CD4-positive, alpha-beta T cell (primary cell): ENCODE data around the gene DENND1A. TPM values are rescaled to one million over a fixed set of nuclear protein-coding genes. Genes with fewer than 3 reads are reported as not detected.

Experiments used
- ATAC-seq: fragments of 200-7000 bp; cut with Tn5 transposase; one replicate; pipeline ENCODE4 v1.10.0; 2022; ENCODE audit warnings: mild to moderate bottlenecking; ENCODE audit not compliant: poor library complexity
- CTCF ChIA-PET: fragments of 350-600 bp; sonication (Branson Sonifier 250); formaldehyde crosslinking; loops from one replicate; lab custom pipeline; 2021; ENCODE audit warnings: antibody characterized with exemption, inconsistent platforms; lab: Charles Lee
- POLR2A ChIA-PET: fragments of 350-600 bp; sonication (Branson Sonifier 250); formaldehyde crosslinking; loops from one replicate; lab custom pipeline; 2021; ENCODE audit warnings: antibody characterized with exemption, inconsistent platforms; lab: Charles Lee
- DNase-seq, 14 experiments: peaks; one replicate each; pipeline ENCODE4 v3.0.0-alpha.2; 2013 to 2020; ENCODE audit warnings: mixed read lengths in 2 of 14
- H3K27ac ChIP-seq, 2 donors: one replicate each; pipeline versions ENCODE4 v1.5.1 to v1.7.0; 2013; ENCODE audit warnings: low read length in 2 of 2, low read depth in 1 of 2, mild to moderate bottlenecking in 1 of 2
- H3K27me3 ChIP-seq, 2 experiments: 1 replicate in 1 of 2; 2 replicates in 1 of 2; pipeline versions ENCODE4 v1.6.1 to v1.7.0; 2013; ENCODE audit warnings: low read length in 2 of 2, control low read depth in 1 of 2, mild to moderate bottlenecking in 1 of 2, moderate library complexity in 1 of 2; ENCODE audit not compliant: insufficient read depth in 2 of 2, control insufficient read depth in 1 of 2
- H3K36me3 ChIP-seq: one replicate; pipeline ENCODE4 v1.6.1; 2013; ENCODE audit warnings: low read length, control low read depth; ENCODE audit not compliant: insufficient read depth
- H3K4me1 ChIP-seq: one replicate; pipeline ENCODE4 v1.6.1; 2013; ENCODE audit warnings: low read length, control low read depth; ENCODE audit not compliant: insufficient read depth
- H3K4me3 ChIP-seq: one replicate; pipeline ENCODE4 v1.5.1; 2013; ENCODE audit warnings: mild to moderate bottlenecking, low read length, moderate library complexity
- H3K9me3 ChIP-seq, 2 experiments: 1 replicate in 1 of 2; 2 replicates in 1 of 2; pipeline versions ENCODE4 v1.6.1 to v1.7.0; 2013; ENCODE audit warnings: low read length in 2 of 2, mild to moderate bottlenecking in 2 of 2, control low read depth in 1 of 2, moderate library complexity in 1 of 2; ENCODE audit not compliant: control insufficient read depth in 1 of 2, insufficient read depth in 1 of 2
- H3K27ac Mint-ChIP-seq: one replicate; pipeline ENCODE4 v1.8.0; 2020; ENCODE audit warnings: mixed read lengths
- H3K27me3 Mint-ChIP-seq: one replicate; pipeline ENCODE4 v1.8.0; 2021; ENCODE audit warnings: mixed read lengths
- H3K36me3 Mint-ChIP-seq: one replicate; pipeline ENCODE4 v1.8.0; 2021; ENCODE audit warnings: low read depth, mixed read lengths
- H3K4me1 Mint-ChIP-seq: one replicate; pipeline ENCODE4 v1.8.0; 2021; ENCODE audit warnings: low read depth, mixed read lengths
- H3K4me3 Mint-ChIP-seq: one replicate; pipeline ENCODE4 v1.8.0; 2020; ENCODE audit warnings: mild to moderate bottlenecking, mixed read lengths
- H3K9me3 Mint-ChIP-seq: one replicate; pipeline ENCODE4 v1.8.0; 2020; ENCODE audit warnings: mixed read lengths
- CTCF ChIP-seq: fragments of 200-600 bp; IDR thresholded peaks from one replicate; pipeline ENCODE4 v1.8.0; 2022; ENCODE audit warnings: antibody characterized with exemption, mild to moderate bottlenecking
- intact Hi-C, 2 experiments: fragments of 100-400 bp; cut with DNase I in 1 of 2; cut with micrococcal nuclease in 1 of 2; formaldehyde crosslinking; loops; one replicate each; pipeline versions ENCODE4 v1.15.1 to v1.9.0; 2023 to 2025; cut with DNase I, micrococcal nuclease
- total RNA-seq, 174 experiments: library from RNA in 2 of 174; stranded (reverse) in 2 of 174; gene quantifications; one replicate each; pipeline ENCODE4 v1.2.3 and lab custom pipeline; 2021 to 2026

DENND1A gene
- total RNA-seq, 2 experiments from 2014 or later: 20.0 to 20.6 TPM

- CTCF ChIA-PET: no interaction called here
- H3K9me3 Mint-ChIP-seq: peaks cover 3% of the 10 kb centered on the region
- POLR2A ChIA-PET: no interaction called here
- Histone ChIP-seq H3K4me1 (no peaks in the 10 kb centered on the region), H3K27me3 (no peaks in the 10 kb centered on the region), H3K4me3 (no peak overlapping the region), H3K36me3 (peaks cover 2% of the 10 kb centered on the region), H3K27ac (no peak overlapping the region), H3K9me3 (no peaks in the 10 kb centered on the region)
- intact Hi-C loops: no loop called here
- peaks cover 54% of the 10 kb centered on the region for H3K36me3 Mint-ChIP-seq
- ATAC-seq: no peak
- no peak overlapping the region for H3K4me3 Mint-ChIP-seq
- no peak for TF ChIP-seq CTCF
- H3K27me3 Mint-ChIP-seq: no peaks in the 10 kb centered on the region
- H3K4me1 Mint-ChIP-seq: peaks cover 10% of the 10 kb centered on the region
- H3K27ac Mint-ChIP-seq: no peak overlapping the region
- no peak for DNase-seq
Observed at GRCh38 chr9:123645762-123646161, 284.2 kb downstream of the DENND1A start.

- peaks cover 2% of the 10 kb centered on the region for H3K36me3 ChIP-seq
- no peak for TF ChIP-seq CTCF
- H3K9me3 Mint-ChIP-seq: peaks cover 3% of the 10 kb centered on the region
- no peaks in the 10 kb centered on the region for H3K9me3 ChIP-seq
- no peak overlapping the region for H3K27ac Mint-ChIP-seq
- ChIA-PET CTCF (no interaction called here), POLR2A (no interaction called here)
- H3K36me3 Mint-ChIP-seq: peaks cover 49% of the 10 kb centered on the region
- no peaks in the 10 kb centered on the region for H3K27me3 ChIP-seq
- H3K27ac ChIP-seq: no peak overlapping the region
- DNase-seq (no peak), ATAC-seq (no peak)
- no peak overlapping the region for H3K4me3 Mint-ChIP-seq
- H3K4me1 Mint-ChIP-seq: peaks cover 16% of the 10 kb centered on the region
- H3K4me1 ChIP-seq: peaks cover 5% of the 10 kb centered on the region
- no peaks in the 10 kb centered on the region for H3K27me3 Mint-ChIP-seq
- intact Hi-C loops: no loop called here
- H3K4me3 ChIP-seq: no peak overlapping the region
Observed at GRCh38 chr9:123645126-123645525, 284.8 kb downstream of the DENND1A start.

- H3K4me1 ChIP-seq: peaks cover 7% of the 10 kb centered on the region
- no peak for ATAC-seq
- Mint-ChIP-seq H3K4me3 (no peak overlapping the region), H3K27me3 (no peaks in the 10 kb centered on the region), H3K27ac (no peak overlapping the region), H3K4me1 (peaks cover 24% of the 10 kb centered on the region), H3K36me3 (peaks cover 37% of the 10 kb centered on the region), H3K9me3 (peaks cover 3% of the 10 kb centered on the region)
- POLR2A ChIA-PET: no interaction called here
- no peaks in the 10 kb centered on the region for H3K27me3 ChIP-seq
- no peak overlapping the region for H3K4me3 ChIP-seq
- DNase-seq: no peak
- CTCF ChIA-PET: no interaction called here
- no peaks in the 10 kb centered on the region for H3K9me3 ChIP-seq
- intact Hi-C loops: loop anchor here in 1 of 2 experiments (5.0 kb wide), 1 partner anchor 51 kb away; no protein-coding TSS in a partner anchor
- peaks cover 2% of the 10 kb centered on the region for H3K36me3 ChIP-seq
- no peak overlapping the region for H3K27ac ChIP-seq
- TF ChIP-seq CTCF: no peak
Observed at GRCh38 chr9:123643518-123643917, 286.4 kb downstream of the DENND1A start.
